ENCODE measurements around the gene ACTR6. TPM values are rescaled to one million over a fixed set of nuclear protein-coding genes. Genes with fewer than 3 reads are reported as not detected.
"Not testable (repeated sequence)": the region's sequence is repeated elsewhere in the genome, so short reads cannot be mapped to it uniquely, and the experiment has no call there.

Gene ACTR6
- total RNA-seq, 1 donor from 2014 or later, result 18.7 TPM

DNA sequence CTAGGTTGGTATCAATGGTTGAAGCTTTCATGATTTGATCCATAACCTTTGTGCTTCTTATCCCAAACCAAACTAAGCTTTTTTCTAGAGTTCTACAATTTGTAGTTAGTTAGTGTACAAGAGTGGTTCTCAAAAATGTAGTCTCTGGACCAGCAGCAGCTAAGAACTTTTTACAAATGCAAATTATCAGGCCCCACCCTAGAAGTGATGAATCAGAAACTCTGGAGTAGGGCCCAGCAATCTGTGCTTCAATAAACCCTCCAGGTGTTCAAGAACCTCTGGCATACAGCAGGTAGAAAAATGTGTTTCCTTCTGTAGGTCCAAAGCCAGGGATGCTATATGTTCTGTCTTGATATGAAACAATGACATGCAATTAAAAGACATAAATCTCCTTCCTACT, 26.1 kb upstream of the ACTR6 start:
- ATAC-seq (ENCODE audit: poor library complexity), result no peak
- no peak for DNase-seq
- intact Hi-C loops (cut with DNase I), result no loop called here

DNA sequence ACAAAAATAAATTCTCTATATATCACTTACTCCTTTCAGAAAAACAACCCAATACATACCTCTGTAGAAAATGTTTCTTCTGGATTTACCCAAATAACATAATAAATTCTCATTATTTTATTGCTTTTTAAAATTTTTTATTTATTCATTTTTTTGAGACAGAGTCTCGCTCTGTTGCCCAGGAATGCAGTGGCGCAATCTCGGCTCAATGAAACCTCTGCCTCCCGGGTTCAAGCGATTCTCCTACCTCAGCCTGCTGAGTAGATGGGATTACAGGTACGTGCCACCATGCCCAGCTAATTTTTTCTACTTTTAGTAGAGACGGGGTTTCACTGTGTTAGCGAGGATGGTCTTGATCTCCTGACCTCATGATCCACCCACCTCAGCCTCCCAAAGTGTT, 24.1 kb upstream of the ACTR6 start:
- ATAC-seq (ENCODE audit: poor library complexity); DNase-seq; intact Hi-C loops (cut with DNase I): not testable (repeated sequence)

DNA sequence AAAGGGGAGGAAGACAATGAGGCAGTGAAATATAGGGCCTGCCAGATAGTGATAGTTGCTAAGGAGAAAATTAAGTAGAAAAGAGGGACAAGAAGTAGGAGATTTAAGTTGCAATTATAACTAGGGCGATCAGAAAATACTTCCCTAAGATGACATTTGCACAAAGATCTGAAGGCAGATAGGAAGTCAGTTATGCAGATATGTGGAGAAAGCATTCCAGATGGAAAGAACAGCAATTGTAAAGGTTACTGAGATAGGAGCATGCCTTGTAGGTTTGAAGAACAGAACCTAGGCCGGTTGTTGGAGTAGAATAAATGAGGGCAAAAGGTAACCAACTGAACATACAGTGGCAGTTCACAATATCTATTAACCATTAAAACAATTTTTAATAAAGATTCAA, 21.4 kb upstream of the ACTR6 start:
- ATAC-seq (ENCODE audit: poor library complexity) (no peak), DNase-seq (no peak)
- intact Hi-C loops (cut with DNase I), result no loop called here

DNA sequence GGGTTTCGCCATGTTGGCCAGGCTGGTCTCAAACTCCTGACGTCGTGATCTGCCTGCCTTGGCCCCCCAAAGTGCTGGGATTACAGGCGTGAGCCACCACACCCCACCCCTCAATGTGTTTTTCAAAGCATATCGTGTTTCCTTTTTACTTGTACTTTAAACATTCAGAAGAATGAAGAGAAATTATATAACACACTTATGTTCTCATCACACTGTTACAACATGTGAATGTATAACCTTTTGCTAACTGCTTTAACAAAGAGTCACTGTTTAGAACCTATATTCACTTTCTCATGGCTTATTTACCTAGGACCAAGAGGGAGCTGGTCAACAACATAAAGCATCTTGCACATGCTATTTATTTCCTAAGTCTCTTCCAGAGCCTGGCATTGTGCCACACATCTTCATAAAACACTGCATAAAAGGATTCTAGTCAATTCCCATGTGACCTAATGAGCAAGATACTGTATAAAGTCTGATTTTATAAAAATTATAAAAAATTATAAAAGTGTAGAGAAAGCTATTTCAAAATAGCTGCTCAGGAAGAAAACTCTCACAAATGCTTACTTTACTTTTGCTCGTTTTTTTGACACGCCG, 16.0 kb upstream of the ACTR6 start:
- no peak for DNase-seq
- intact Hi-C loops (cut with DNase I), result no loop called here
- ATAC-seq (ENCODE audit: poor library complexity), result no peak

DNA sequence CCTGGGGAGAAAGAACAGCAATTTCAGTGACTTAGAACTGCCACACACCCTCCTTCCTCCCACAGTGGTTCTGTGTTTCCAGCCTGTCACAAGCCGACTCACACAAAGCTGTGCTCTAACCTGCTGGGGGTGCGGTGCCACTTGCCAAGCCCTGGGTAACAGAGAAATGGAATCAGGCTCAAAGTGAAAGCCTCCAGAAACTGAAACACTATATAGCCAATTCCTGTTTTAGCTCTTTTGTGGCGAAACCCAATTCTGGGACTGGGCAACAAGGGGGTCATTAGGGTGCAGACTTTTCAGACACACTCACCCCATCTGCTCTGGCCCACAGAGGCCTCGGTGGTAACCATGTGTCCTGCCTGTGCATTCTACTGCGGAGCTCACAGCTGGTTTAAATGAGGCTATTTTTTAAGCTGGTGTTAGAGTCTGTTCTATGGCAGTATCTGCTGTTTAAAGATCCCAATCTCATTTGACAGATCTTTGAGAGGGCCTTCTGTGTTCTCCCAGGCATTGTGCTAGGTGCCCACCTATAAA, 15.2 kb upstream of the ACTR6 start:
- intact Hi-C loops (cut with DNase I), result no loop called here
- no peak for DNase-seq
- peak; percentile 18 for ATAC-seq (ENCODE audit: poor library complexity)

DNA sequence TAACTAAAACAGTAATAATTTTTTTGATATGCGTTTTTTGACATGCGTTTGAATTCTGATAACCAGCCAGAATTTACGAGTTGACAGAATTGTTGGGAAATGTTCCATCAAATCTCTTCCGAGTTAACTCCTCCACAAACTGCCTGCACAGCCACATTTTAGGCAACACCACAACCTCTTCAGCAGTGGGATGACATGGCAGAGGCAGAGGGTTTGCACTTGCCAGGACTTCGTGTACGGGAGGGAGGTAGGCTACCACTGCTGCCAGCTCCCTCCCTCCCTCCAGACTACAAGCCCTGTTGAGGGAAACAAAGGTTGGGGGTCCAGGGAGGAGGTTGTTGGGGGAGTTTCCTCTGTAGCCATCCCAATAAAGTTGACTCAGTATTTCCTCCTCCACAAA, 14.5 kb upstream of the ACTR6 start:
- DNase-seq (no peak), ATAC-seq (ENCODE audit: poor library complexity) (peak; percentile 38)
- intact Hi-C loops (cut with DNase I), result no loop called here

DNA sequence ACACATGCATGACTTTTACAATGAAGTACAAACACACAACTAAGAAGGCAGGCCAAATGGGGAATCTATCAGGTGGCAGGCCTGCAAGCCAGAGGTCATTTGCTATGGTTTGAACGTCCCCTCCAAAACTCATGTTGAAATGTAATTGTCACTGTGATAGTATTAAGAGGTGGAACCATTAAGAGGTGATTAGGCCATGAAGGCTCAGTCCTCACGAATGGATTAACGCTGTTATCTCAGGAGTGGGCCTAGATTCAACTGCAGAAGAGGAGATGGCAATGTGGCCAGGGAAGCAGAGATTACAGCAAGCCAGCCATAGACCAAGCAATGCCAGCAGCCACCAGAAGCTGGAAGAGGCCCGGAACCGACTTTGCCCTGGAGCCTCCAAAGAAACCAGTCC, 13.5 kb upstream of the ACTR6 start:
- DNase-seq (no peak), ATAC-seq (ENCODE audit: poor library complexity) (peak; percentile 55)
- intact Hi-C loops (cut with DNase I), result no loop called here

DNA sequence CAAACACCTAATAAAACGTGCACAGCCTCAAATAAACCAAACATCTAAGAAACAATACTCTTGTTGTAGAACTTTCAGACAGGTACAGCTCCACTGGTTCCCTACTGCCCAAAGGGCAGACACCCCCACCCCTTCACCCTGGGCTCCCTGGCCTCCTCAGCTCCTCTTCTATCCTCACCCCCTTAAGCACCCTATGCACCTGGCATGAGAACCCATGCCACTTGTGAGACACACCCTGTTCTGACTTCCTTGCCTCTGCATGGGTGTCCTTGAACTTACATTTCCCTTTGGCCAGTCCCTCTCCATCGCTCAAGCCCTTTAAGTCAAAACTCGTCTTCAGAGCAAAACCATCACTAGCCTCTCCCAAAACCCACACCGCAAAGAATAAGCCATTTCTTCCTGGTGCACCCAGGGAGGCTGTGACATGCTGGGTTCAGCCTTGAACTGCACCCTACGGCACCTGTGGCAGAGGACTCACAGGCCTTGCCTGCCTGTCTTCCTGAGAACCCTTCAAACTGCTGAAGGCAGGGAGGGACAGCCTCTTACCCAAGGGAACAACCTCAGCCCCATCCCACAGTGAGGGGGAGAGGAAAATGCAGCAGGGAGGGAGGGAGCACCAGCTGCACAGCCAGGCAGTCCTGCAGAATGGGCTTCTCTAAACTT, 12.6 kb upstream of the ACTR6 start:
- DNase-seq (no peak), ATAC-seq (ENCODE audit: poor library complexity) (no peak)
- intact Hi-C loops (cut with DNase I), result no loop called here

DNA sequence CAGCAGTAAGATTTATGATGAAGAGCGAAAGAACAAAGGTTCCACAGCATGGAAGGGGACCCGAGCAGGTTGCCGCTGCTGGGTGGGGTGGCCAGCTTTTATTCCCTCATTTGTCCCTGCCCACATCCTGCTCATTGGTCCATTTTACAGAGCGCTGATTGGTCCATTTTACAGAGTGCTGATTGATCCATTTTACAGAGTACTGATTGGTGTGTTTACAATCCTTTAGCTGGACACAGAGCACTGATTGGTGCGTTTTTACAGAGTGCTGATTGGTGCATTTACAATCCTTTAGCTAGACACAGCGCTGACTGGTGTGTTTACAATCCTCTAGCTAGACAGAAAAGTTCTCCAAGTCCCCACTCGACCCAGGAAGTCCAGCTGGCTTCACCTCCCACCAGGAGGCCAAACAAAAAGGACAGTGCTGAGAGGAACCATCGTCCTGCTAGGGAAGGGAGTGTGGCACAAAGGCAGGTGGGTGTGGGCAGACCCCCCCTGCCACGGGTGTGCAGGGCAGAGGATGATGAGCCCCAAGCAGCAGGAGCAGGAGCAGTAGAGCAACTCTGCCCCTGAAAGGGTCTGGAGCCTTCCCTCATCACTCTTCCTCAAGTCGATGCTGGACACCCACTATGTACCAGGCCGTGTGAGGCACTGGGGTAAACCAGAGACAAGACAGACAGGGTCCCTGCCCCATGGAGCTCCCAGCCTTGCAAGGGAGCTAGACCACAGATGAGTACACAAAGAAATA, 11.6 kb upstream of the ACTR6 start:
- ATAC-seq (ENCODE audit: poor library complexity); intact Hi-C loops (cut with DNase I); DNase-seq: not testable (repeated sequence)

DNA sequence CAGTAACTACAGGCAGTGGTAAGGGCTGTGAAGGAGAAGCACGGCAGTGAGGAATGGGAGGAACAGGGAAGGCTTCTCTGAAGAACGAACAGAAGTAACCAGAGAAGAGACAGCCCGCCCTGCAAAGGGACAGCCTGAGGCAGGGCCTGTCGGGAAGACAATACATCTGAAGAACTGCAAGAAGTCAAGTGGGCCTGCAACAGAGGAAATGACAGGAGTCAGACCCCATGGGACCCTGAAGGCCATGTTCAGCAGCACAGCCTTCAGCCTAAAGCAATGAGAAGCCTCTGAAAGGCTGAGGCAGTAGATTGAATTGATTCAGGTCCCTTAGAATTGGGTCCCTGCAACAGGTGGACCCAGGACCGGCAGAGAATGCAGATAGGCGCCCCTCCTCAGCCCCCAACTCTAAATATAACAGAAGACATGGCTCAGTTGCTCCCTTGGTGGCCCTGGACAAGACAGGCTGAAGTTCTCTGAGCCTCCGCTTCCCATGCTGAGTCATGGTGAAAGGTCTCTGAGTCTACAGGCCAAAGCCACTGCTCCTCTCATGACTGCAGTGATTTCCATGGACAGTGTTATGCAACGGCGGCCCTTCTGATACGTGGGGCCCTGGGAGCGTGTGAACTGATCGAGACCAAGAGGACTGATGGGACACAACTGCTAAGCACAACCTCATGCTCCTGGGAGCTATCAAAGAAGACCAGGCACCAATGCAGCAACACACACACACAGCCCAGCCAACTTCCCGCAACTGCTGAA, 10.8 kb upstream of the ACTR6 start:
- DNase-seq, result no peak
- intact Hi-C loops (cut with DNase I), result no loop called here

DNA sequence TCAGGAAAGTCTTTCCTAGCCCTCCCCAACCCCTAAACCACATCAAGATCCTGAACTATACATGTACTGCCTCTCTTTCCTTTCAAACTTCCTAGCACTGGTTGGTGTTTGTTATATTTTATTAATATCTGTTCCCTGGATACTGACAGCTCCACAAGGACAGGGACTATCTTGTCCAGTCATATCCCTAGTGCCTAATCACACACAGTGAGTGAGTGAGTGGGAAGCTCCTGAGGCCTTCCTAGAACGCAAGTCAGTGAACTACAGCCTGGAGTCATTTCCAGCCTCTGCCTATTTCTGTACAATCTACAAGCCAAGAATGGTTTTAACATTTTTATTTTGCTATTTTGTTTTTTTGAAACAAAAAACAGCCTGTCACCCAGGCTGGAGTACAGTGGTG, 7.5 kb upstream of the ACTR6 start:
- peak; percentile 47 for ATAC-seq (ENCODE audit: poor library complexity)
- no peak for DNase-seq
- intact Hi-C loops (cut with DNase I), result no loop called here

More for the DNA sequence above, 10.8 kb upstream of the ACTR6 start:
- ATAC-seq (ENCODE audit: poor library complexity), result peak; percentile 41

DNA sequence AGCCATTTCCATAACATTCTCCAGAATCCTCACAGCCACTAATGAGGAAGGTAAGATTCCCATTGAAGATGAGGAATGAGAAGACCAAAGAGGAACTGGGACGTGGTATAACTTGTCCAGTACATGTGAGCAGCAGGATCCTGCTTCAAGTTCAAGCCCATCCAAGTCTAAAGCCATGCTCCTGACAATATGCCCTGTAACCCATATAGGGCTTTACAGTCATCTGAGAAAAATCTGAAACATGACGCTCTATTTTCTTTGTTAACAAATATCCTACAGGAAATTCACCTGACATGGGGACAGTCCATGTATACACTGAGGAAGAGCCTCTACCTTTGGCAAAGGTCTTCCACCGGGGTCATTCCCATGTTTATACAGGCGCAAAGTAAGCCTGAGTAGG, 3.1 kb upstream of the ACTR6 start:
- DNase-seq (no peak), ATAC-seq (ENCODE audit: poor library complexity) (no peak)
- intact Hi-C loops (cut with DNase I), result no loop called here

DNA sequence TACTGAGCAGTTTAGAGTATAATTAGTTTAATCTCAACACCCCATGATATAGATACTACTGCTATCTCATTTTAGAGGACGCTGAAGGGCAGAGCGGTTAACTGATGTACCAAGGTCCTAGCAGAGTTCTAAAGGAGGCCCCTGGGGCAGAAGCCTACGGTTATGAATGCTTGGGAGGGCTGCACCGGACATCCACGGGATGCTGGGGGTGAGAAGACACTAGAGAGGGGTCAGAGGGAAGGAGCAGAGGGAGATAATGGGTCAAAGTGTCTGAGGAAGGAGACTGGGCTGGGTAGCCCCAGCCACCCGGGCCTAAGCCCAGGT, 1.6 kb upstream of the ACTR6 start:
- ATAC-seq (ENCODE audit: poor library complexity) (no peak), DNase-seq (no peak)
- intact Hi-C loops (cut with DNase I), result no loop called here

DNA sequence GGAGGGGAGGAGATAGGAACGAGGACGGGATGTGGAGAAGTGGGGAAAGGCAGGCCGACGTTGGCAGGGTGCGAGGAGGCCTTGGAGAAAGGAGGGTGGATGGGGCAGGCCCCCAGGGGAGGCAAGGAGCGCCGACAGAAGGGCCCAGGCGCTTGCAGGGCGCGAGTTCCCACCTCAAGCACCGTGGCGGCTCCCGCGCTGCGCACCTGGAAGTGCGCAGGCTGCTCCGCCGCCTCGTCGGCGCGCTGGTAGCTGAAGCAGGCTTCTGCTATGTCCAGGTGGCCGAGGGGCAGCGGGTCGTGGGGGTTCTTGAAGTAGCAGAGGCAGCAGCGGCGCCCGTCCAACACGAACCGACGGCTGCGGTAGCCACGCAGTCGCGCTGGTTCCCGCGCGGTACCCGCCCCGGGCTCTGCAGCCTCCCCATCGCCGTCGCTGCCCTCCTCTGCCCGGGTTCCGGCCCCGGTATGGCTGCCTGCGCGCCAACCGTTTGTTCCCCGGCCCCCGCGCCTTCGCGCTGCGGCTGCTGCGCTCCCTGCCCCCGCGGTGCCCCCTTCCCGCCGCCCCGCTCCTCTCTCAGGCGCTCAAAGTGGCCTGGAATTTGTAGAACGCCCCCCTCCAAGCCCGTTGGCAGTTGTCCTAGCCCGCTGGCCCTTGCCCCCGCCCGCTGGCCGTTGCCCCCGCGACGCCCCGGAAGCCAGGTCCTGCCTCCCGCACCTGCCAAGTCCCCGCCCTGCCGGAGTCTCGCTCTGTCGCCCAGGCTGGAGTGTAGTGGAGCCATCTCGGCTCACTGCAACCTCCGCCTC, 1.1 kb upstream of the ACTR6 start:
- DNase-seq (peak; percentile 81), ATAC-seq (ENCODE audit: poor library complexity) (peak; percentile 88)
- intact Hi-C loops (cut with DNase I), result loop anchor here (5.0 kb wide), 1 partner anchor 47 kb away; no protein-coding TSS in a partner anchor

DNA sequence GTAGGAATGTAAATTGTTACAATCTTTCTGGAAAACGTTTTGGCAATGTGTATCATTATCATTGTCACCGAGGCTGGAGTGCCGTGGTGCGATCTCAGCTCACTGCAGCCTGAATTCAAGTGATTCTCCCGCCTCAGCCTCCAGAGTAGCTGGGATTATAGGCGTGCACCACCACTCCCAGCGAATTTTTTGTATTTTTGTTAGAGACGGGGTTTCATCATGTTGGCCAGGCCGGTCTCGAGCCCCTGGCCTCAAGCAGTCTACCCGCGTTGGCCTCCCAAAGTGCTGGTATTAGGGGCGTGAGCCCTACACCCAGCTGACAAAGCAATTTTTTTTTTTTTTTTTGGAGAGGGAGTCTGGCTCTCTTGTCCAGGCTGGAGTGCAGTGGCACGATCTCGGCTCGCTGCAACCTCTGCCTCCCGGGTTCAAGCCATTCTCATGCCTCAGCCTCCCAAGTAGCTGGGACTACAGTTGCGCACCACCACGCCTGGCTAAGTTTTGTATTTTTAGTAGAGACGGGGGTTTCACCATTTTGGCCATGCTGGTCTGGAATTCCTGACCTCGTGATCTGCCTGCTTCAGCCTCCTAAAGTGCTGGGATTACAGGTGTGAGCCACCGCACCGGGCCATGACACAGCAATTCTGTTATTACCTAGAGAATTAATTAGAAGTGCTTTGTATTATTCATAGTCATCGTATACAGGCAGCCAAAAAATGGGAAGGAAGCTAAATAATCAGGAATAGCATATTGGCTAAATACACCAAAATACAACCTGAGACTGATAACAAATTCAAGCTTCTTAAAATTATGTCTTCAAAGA, 1.2 kb downstream of the ACTR6 start:
- intact Hi-C loops (cut with DNase I), result loop anchor here (5.0 kb wide), 1 partner anchor 50 kb away; no protein-coding TSS in a partner anchor

DNA sequence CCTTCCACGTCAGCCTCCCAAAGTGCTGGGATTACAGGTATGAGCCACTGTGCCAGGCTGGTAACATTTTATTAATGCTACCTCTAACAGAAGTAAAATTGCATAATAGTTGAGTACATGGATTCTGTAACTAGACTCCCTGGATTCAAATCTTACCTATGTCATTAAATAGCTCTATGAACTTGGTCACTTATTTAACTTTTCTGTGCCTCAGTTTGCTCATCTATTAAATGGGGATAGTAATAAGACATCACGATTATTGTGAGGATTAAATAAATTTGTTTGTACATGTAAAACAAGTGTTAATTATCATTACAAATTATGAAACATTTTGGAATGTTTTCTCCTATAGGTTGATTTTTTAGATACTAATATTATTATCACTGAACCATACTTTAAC, 6.7 kb downstream of the ACTR6 start:
- DNase-seq (no peak), ATAC-seq (ENCODE audit: poor library complexity) (no peak)
- intact Hi-C loops (cut with DNase I), result no loop called here

More for the DNA sequence above, 1.2 kb downstream of the ACTR6 start:
- ATAC-seq (ENCODE audit: poor library complexity) (no peak), DNase-seq (no peak)

DNA sequence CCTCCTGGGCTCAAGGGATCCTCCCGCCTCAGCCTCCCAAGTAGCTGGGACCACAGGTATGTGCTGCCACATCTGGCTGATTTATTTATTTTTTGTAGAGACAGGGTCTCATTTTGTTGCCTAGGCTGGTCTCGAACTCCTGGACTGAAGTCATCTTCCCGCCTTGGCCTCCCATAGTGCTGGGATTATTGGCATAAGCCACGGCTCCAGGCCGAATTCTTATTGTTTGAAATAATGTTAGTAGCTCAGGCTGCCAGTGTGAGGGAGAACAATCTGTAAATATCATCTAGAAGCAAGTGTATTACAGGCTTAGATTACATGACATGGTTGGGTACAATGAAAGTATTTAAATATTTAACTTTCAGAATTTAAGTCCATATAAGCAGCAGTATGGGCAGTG, 8.2 kb downstream of the ACTR6 start:
- intact Hi-C loops (cut with DNase I), result no loop called here
- ATAC-seq (ENCODE audit: poor library complexity) (no peak), DNase-seq (no peak)

DNA sequence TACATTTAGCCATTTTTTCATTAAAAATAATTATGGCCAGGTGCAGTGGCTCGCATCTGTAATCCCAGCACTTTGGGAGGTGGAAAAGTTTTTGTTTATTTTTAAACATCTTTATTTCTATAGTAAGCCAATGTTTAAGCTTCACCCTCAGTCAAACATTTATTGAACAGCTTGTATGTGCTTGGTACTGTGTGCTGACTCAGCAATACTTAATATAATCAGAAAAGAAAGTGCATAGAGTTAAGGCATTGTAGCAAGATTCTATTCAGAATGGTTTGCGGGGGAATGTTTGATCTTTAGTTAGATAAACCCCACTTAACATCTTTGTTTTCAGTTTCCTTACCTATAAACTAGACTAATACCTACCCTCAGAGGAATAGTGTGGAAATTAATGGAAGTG, 11.1 kb downstream of the ACTR6 start:
- no peak for ATAC-seq (ENCODE audit: poor library complexity)
- intact Hi-C loops (cut with DNase I), result no loop called here
- no peak for DNase-seq

All from Right ventricle myocardium superior (tissue), 1 donor.